ENCODE measurements around the gene MOB4. TPM values are rescaled to one million over a fixed set of nuclear protein-coding genes. Genes with fewer than 3 reads are reported as not detected.

Gene MOB4
- total RNA-seq, 6 experiments from 2014 or later, result 30.1 to 38.6 (median 34.4) TPM

DNA sequence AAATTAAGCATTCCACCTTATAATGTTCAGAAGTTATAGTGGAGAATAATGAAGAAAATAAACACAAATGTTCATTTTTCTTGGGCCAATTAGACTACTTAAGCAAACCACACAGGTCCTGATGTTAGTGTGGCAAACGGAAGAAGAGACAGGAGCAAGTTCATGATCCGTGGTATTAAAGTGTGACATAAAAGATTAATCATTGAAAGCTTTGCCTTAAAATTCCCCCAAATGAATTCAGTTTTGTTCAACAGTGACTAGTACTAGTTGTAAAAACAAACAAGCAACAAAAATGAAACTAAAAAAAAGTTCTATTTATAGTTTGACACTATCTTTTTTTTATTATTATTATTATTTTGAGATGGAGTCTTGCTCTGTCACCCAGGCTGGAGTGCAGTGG is 85.9 kb downstream of the MOB4 start:
- no peak for DNase-seq
- Mint-ChIP-seq H3K4me1 (ENCODE audit: low read depth) (peaks cover 5% of the 10 kb centered on the region; the same call in 1 of the 2 replicates), H3K27me3 (ENCODE audit: insufficient read depth) (peaks cover 2% of the 10 kb centered on the region), H3K4me3 (no peak overlapping the region), H3K27ac (no peak overlapping the region), H3K9me3 (no peaks in the 10 kb centered on the region), H3K36me3 (ENCODE audit: low read depth) (no peaks in the 10 kb centered on the region)
- TF ChIP-seq CTCF (IDR thresholded peaks at IDR 0.05), result no peak

Other genes with a start within 250 kb of the MOB4 start
- gene ANKRD44, start 205.3 kb upstream of the MOB4 start, total RNA-seq (2021; fragmentation: NEBNext Ultra II Directional; extraction: Animal tissue kit (Norgen Biotek cat#: 25700)), result 1 to 10 TPM; 3.8 to 5.7 (median 4.7) TPM
- gene SF3B1, start 81.0 kb upstream of the MOB4 start, total RNA-seq (2021; fragmentation: NEBNext Ultra II Directional; extraction: Animal tissue kit (Norgen Biotek cat#: 25700)), result 100 to 1,000 TPM; 158 to 189 (median 175) TPM
- 10 to 100 TPM; 36.0 to 42.4 (median 39.4) TPM for gene COQ10B, start 62.5 kb upstream of the MOB4 start, total RNA-seq (2021; fragmentation: NEBNext Ultra II Directional; extraction: Animal tissue kit (Norgen Biotek cat#: 25700))
- gene HSPD1, start 16.2 kb upstream of the MOB4 start, total RNA-seq (2021; fragmentation: NEBNext Ultra II Directional; extraction: Animal tissue kit (Norgen Biotek cat#: 25700)), result 100 to 1,000 TPM; 267 to 399 (median 280) TPM
- 100 to 1,000 TPM in 5 of 6 experiments, 10 to 100 TPM in 1; 96.3 to 149 (median 114) TPM for gene HSPE1, start 15.7 kb upstream of the MOB4 start, total RNA-seq (2021; fragmentation: NEBNext Ultra II Directional; extraction: Animal tissue kit (Norgen Biotek cat#: 25700))
- under 1 TPM in 5 of 6 experiments, not detected in 1; 0.05 to 0.45 (median 0.13) TPM for gene RFTN2, start 159.5 kb downstream of the MOB4 start, total RNA-seq (2021; fragmentation: NEBNext Ultra II Directional; extraction: Animal tissue kit (Norgen Biotek cat#: 25700))
- 1 to 10 TPM; 3.6 to 6.9 (median 4.3) TPM for gene MARS2, start 189.3 kb downstream of the MOB4 start, total RNA-seq (2021; fragmentation: NEBNext Ultra II Directional; extraction: Animal tissue kit (Norgen Biotek cat#: 25700))